NCI-H510A (cell line): ENCODE data around the gene TVP23A.
"Not testable (repeated sequence)": the region's sequence is repeated elsewhere in the genome, so short reads cannot be mapped to it uniquely, and the experiment has no call there.

Experiments
- DNase-seq: peaks from one replicate; lab custom pipeline; 2025; lab: John Stamatoyannopoulos, UW

TVP23A gene

GRCh38 chr16:10791048-10791447 lies 27.5 kb downstream of the TVP23A start:
- no peak for DNase-seq

- not testable (repeated sequence) for DNase-seq
Measured at GRCh38 chr16:10788630-10789029, 30.0 kb downstream of the TVP23A start.

- no peak for DNase-seq
Measured at GRCh38 chr16:10787304-10787703, 31.3 kb downstream of the TVP23A start.

GRCh38 chr16:10782628-10783027 lies 36.0 kb downstream of the TVP23A start:
- no peak for DNase-seq

- DNase-seq: no peak
Measured at GRCh38 chr16:10780628-10781027, 38.0 kb downstream of the TVP23A start.

- not testable (repeated sequence) for DNase-seq
Measured at GRCh38 chr16:10779908-10780307, 38.7 kb downstream of the TVP23A start.

GRCh38 chr16:10777356-10777755 lies 41.2 kb downstream of the TVP23A start:
- DNase-seq: no peak

GRCh38 chr16:10776923-10777322 lies 41.7 kb downstream of the TVP23A start:
- DNase-seq: not testable (repeated sequence)

- DNase-seq: no peak
Measured at GRCh38 chr16:10776280-10776679, 42.3 kb downstream of the TVP23A start.

GRCh38 chr16:10770907-10771306 lies 47.7 kb downstream of the TVP23A start:
- no peak for DNase-seq

GRCh38 chr16:10769381-10769780 lies 49.2 kb downstream of the TVP23A start:
- DNase-seq: no peak

GRCh38 chr16:10767127-10767526 lies 51.5 kb downstream of the TVP23A start:
- DNase-seq: no peak

- DNase-seq: no peak
Measured at GRCh38 chr16:10765772-10766171, 52.8 kb downstream of the TVP23A start.

GRCh38 chr16:10763456-10763855 lies 55.1 kb downstream of the TVP23A start:
- DNase-seq: no peak

- DNase-seq: no peak
Measured at GRCh38 chr16:10762336-10763016, 56.1 kb downstream of the TVP23A start.

GRCh38 chr16:10761373-10761772 lies 57.2 kb downstream of the TVP23A start:
- DNase-seq: no peak

GRCh38 chr16:10760858-10761257 lies 57.7 kb downstream of the TVP23A start:
- no peak for DNase-seq

GRCh38 chr16:10756574-10756973 lies 62.0 kb downstream of the TVP23A start:
- no peak for DNase-seq

GRCh38 chr16:10754941-10755340 lies 63.7 kb downstream of the TVP23A start:
- no peak for DNase-seq

GRCh38 chr16:10753670-10754069 lies 64.9 kb downstream of the TVP23A start:
- DNase-seq: no peak

GRCh38 chr16:10752843-10753523 lies 65.6 kb downstream of the TVP23A start:
- DNase-seq: no peak

GRCh38 chr16:10751291-10751697 lies 67.3 kb downstream of the TVP23A start:
- DNase-seq: no peak

GRCh38 chr16:10750793-10751192 lies 67.8 kb downstream of the TVP23A start:
- DNase-seq: no peak

- DNase-seq: no peak
Measured at GRCh38 chr16:10745841-10746240, 72.8 kb downstream of the TVP23A start.
